Cardiac muscle cell (in vitro differentiated cells and primary cell): ENCODE measurements around the gene CHST1. TPM values are rescaled to one million over a fixed set of nuclear protein-coding genes. Genes with fewer than 3 reads are reported as not detected.

Experiments
- DNase-seq, 2 donors: peaks; one replicate each; pipeline versions ENCODE4 v3.0.0 to v3.0.0-alpha.2; 2010 to 2017; ENCODE audit warnings: low read depth in 1 of 2, low spot score in 1 of 2
- H3K27ac ChIP-seq: fragments of 200-600 bp; sonication (generic); 2 replicates; pipeline ENCODE4 v1.5.1; 2016
- H3K27me3 ChIP-seq: fragments of 200-600 bp; sonication (generic); 2 replicates; pipeline ENCODE4 v1.6.0; 2016; ENCODE audit warnings: control low read depth
- H3K36me3 ChIP-seq: fragments of 200-600 bp; sonication (generic); 2 replicates; pipeline ENCODE4 v1.5.1; 2016; ENCODE audit warnings: control low read depth
- H3K4me1 ChIP-seq: fragments of 200-600 bp; sonication (generic); 2 replicates; pipeline ENCODE4 v1.8.1; 2017; ENCODE audit warnings: low read depth, mild to moderate bottlenecking, mixed run types
- H3K4me3 ChIP-seq: fragments of 200-600 bp; sonication (generic); 2 replicates; pipeline ENCODE4 v1.5.1; 2016; ENCODE audit warnings: mild to moderate bottlenecking
- H3K9me3 ChIP-seq: fragments of 200-600 bp; sonication (generic); 2 replicates; pipeline ENCODE4 v1.5.1; 2017; ENCODE audit warnings: low read depth, mild to moderate bottlenecking, control low read depth
- CTCF ChIP-seq: IDR thresholded peaks from 2 replicates; pipeline ENCODE4 v1.5.1; 2012; ENCODE audit warnings: low read depth, mild to moderate bottlenecking, low read length
- polyA plus RNA-seq: library from polyadenylated mRNA; unstranded; fragments of >200 nt; fragmentation: Nextera tagmentation; extraction: Ambion mirVana; gene quantifications from 2 replicates; pipeline ENCODE4 v1.2.1, GENCODE V29; 2016
- total RNA-seq: library from RNA; depleted of rRNA; stranded (reverse); fragments of >200 nt; gene quantifications from 2 replicates; pipeline ENCODE4 v1.2.3, GENCODE V29; 2016

CHST1 gene
- total and polyA plus RNA-seq, 2 experiments from 2014 or later, result 2.5 to 4.3 TPM

- no peak for TF ChIP-seq CTCF
- Histone ChIP-seq H3K27me3 (no peaks in the 10 kb centered on the region), H3K9me3 (no peaks in the 10 kb centered on the region), H3K36me3 (no peaks in the 10 kb centered on the region), H3K4me1 (no peaks in the 10 kb centered on the region), H3K4me3 (no peak overlapping the region), H3K27ac (no peak overlapping the region)
- no peak for DNase-seq
These were observed 20.2 kb downstream of the CHST1 start for GRCh38 chr11:45644981-45645889.

- Histone ChIP-seq H3K4me3 (no peak overlapping the region), H3K27me3 (no peaks in the 10 kb centered on the region), H3K9me3 (no peaks in the 10 kb centered on the region), H3K4me1 (no peaks in the 10 kb centered on the region), H3K36me3 (no peaks in the 10 kb centered on the region), H3K27ac (no peak overlapping the region)
- DNase-seq, result no peak
- no peak for TF ChIP-seq CTCF
These were observed 21.7 kb downstream of the CHST1 start for GRCh38 chr11:45643598-45644260.

- H3K9me3 ChIP-seq, result peaks cover 4% of the 10 kb centered on the region
- DNase-seq, result no peak
- TF ChIP-seq CTCF, result no peak
- no peaks in the 10 kb centered on the region for H3K36me3 ChIP-seq
- H3K4me3 ChIP-seq, result no peak overlapping the region
- no peak overlapping the region for H3K27ac ChIP-seq
- no peaks in the 10 kb centered on the region for H3K27me3 ChIP-seq
- no peaks in the 10 kb centered on the region for H3K4me1 ChIP-seq
These were observed 23.5 kb downstream of the CHST1 start for GRCh38 chr11:45641961-45642360.

GRCh38 chr11:45638051-45638450, 27.4 kb downstream of the CHST1 start:
- Histone ChIP-seq H3K9me3 (peaks cover 4% of the 10 kb centered on the region), H3K27me3 (no peaks in the 10 kb centered on the region), H3K27ac (no peak overlapping the region), H3K36me3 (no peaks in the 10 kb centered on the region), H3K4me1 (no peaks in the 10 kb centered on the region), H3K4me3 (no peak overlapping the region)
- TF ChIP-seq CTCF, result no peak
- no peak for DNase-seq

GRCh38 chr11:45635907-45636306, 29.5 kb downstream of the CHST1 start:
- H3K27me3 ChIP-seq, result no peaks in the 10 kb centered on the region
- no peak for TF ChIP-seq CTCF
- no peak for DNase-seq

More at GRCh38 chr11:45635907-45636306, 29.5 kb downstream of the CHST1 start:
- H3K4me3 ChIP-seq, result no peak overlapping the region
- H3K9me3 ChIP-seq, result peaks cover 4% of the 10 kb centered on the region
- no peaks in the 10 kb centered on the region for H3K4me1 ChIP-seq
- H3K36me3 ChIP-seq, result no peaks in the 10 kb centered on the region
- H3K27ac ChIP-seq, result no peak overlapping the region
